A204.1 (cell line): ENCODE results near the gene PCDHA3.
"Not testable (repeated sequence)": the region's sequence is repeated elsewhere in the genome, so short reads cannot be mapped to it uniquely, and the experiment has no call there.

ENCODE experiments used
- FAIRE-seq: peaks from 2 replicates; lab custom pipeline; 2012; peaks lifted over from hg19 to GRCh38; lab: Jason Lieb, UNC

Gene PCDHA3

GRCh38 chr5:140800816-140801493 lies at the start of gene PCDHA3:
Gene PCDHA3 (plus strand): TSS chr5:140801057.
- no peak for FAIRE-seq

- FAIRE-seq = no peak
Observed at GRCh38 chr5:140753561-140753960, 47.3 kb upstream of the PCDHA3 start.

DNA sequence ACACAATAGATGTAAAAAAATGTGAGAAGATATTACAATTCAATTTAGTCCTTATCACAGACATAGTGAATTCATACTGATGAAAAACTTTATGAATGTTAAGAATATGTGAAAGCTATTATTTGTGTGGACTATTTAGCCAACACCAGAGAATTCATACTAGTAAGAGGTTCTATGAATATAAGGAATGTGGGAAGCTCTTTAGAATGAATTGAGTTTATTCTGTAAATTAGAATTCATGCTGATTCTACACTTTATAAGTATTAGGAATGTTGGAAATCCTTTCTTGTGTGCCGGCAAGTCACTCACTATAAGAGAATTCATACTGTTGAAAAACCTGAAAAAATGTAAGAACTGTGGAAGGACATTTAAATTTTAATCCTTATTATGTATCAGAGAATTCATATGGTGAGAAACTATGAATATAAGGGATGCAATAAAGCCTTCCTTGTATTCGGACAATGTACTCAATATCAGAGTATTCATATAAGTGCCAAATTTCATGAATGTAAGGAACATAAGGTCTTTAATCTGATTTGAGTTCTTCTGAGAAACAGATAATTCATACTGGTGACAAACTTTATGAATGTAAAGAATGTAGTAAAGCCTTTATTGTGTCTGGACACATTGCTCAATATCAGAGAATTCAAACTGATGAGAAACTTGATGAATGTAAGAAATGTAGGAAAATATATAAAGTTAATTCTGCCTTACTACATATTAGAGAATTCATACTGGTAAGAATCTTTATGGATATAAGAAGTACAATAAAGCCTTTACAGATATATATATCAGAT lies 36.5 kb upstream of the PCDHA3 start:
- peak; percentile 21 for FAIRE-seq

- FAIRE-seq = no peak
Observed at GRCh38 chr5:140767444-140767843, 33.4 kb upstream of the PCDHA3 start.

DNA sequence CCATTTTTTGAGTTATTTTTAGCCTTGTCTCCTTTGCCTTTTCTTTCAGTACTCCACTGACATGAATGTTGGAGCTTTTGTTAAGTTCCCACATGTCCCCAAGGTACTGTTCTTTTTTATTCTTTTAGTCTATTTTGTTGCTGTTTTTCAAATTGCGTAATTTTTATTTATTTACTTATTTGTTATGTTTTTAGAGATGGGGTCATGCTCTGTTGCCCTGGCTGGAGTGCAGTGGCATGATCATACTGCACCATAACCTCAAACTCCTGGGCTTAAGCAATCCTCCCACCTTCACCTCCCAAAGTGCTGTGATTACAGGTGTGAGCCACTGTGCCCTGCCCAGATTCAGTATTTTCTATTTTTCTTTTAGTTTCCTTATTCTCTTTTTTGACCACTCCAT lies 20.3 kb upstream of the PCDHA3 start:
- no peak for FAIRE-seq

- FAIRE-seq = no peak
Observed at GRCh38 chr5:140785905-140786686, 14.8 kb upstream of the PCDHA3 start, which contains the start of gene PCDHA1. Gene PCDHA1 (plus strand): TSS chr5:140786140.

DNA sequence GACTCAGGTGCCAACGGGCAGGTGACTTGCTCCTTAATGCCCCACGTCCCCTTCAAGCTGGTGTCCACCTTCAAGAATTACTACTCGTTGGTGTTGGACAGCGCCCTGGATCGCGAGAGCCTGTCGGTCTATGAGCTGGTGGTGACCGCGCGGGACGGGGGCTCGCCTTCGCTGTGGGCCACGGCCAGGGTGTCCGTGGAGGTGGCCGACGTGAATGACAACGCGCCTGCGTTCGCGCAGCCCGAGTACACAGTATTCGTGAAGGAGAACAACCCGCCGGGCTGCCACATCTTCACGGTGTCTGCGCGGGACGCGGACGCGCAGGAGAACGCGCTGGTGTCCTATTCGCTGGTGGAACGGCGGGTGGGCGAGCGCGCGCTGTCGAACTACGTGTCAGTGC lies 13.4 kb upstream of the PCDHA3 start:
- FAIRE-seq = not testable (repeated sequence)

GRCh38 chr5:140787849-140788504 lies 12.9 kb upstream of the PCDHA3 start:
- not testable (repeated sequence) for FAIRE-seq

- FAIRE-seq = no peak
Observed at GRCh38 chr5:140791089-140791488, 9.8 kb upstream of the PCDHA3 start.

- peak; percentile 93 for FAIRE-seq
Observed at GRCh38 chr5:140794595-140795258, 6.1 kb upstream of the PCDHA3 start, which contains the start of gene PCDHA2. Gene PCDHA2 (plus strand): TSS chr5:140794852.

- no peak for FAIRE-seq
Observed at GRCh38 chr5:140795259-140795641, 5.6 kb upstream of the PCDHA3 start.

DNA sequence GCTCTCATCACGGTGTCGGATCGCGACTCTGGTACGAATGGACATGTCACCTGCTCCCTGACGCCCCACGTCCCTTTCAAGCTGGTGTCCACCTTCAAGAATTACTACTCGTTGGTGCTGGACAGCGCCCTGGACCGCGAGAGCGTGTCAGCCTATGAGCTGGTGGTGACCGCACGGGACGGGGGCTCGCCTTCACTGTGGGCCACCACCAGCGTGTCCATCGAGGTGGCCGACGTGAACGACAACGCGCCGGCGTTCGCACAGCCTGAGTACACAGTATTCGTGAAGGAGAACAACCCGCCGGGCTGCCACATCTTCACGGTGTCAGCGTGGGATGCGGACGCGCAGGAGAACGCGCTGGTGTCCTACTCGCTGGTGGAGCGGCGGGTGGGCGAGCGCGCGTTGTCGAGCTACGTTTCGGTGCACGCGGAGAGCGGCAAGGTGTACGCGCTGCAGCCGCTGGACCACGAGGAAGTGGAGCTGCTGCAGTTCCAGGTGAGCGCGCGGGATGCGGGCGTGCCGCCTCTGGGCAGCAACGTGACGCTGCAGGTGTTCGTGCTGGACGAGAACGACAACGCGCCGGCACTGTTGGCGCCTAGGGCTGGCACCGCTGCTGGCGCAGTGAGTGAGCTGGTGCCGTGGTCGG lies 4.7 kb upstream of the PCDHA3 start:
- not testable (repeated sequence) for FAIRE-seq

DNA sequence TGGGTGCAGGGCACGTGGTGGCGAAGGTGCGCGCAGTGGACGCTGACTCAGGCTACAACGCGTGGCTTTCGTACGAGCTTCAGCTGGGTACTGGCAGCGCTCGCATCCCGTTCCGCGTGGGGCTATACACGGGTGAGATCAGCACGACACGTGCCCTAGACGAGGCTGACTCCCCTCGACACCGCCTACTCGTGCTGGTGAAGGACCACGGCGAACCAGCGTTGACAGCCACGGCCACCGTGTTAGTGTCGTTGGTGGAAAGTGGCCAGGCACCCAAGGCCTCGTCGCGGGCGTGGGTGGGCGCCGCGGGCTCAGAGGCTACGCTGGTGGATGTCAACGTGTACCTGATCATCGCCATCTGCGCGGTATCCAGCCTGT lies 4.2 kb upstream of the PCDHA3 start:
- FAIRE-seq = no peak

DNA sequence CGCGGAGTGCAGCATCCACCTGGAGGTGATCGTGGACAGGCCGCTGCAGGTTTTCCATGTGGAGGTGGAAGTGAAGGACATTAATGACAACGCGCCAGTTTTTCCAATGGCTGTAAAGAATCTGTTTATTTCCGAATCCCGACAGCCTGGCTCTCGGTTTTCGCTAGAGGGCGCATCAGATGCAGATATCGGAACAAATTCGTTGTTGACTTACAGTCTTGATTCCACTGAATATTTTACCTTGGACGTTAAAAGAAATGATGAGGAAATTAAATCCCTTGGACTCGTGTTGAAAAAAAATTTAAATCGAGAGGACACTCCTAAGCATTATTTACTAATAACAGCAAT lies 611 bp downstream of the PCDHA3 start:
- FAIRE-seq = no peak

DNA sequence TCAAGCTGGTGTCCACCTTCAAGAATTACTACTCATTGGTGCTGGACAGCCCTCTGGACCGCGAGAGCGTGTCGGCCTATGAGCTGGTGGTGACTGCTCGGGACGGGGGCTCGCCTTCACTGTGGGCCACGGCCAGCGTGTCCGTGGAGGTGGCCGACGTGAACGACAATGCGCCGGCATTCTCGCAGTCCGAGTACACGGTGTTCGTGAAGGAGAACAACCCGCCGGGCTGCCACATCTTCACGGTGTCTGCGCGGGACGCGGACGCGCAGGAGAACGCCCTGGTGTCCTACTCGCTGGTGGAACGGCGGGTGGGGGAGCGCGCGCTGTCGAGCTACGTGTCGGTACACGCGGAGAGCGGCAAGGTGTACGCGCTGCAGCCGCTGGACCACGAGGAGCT lies 1.5 kb downstream of the PCDHA3 start:
- FAIRE-seq = not testable (repeated sequence)

DNA sequence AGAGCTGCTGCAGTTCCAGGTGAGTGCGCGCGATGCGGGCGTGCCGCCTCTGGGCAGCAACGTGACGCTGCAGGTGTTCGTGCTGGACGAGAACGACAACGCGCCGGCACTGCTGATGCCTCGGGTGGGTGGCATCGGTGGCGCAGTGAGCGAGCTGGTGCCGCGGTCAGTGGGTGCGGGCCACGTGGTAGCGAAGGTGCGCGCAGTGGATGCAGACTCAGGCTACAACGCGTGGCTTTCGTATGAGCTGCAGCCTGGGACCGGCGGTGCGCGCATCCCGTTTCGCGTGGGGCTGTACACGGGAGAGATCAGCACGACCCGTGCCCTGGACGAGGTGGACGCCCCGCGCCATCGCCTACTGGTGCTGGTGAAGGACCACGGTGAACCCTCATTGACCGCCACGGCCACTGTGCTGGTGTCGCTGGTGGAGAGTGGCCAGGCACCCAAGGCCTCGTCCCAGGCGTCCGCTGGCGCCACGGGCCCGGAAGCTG lies 2.0 kb downstream of the PCDHA3 start:
- FAIRE-seq = no peak

DNA sequence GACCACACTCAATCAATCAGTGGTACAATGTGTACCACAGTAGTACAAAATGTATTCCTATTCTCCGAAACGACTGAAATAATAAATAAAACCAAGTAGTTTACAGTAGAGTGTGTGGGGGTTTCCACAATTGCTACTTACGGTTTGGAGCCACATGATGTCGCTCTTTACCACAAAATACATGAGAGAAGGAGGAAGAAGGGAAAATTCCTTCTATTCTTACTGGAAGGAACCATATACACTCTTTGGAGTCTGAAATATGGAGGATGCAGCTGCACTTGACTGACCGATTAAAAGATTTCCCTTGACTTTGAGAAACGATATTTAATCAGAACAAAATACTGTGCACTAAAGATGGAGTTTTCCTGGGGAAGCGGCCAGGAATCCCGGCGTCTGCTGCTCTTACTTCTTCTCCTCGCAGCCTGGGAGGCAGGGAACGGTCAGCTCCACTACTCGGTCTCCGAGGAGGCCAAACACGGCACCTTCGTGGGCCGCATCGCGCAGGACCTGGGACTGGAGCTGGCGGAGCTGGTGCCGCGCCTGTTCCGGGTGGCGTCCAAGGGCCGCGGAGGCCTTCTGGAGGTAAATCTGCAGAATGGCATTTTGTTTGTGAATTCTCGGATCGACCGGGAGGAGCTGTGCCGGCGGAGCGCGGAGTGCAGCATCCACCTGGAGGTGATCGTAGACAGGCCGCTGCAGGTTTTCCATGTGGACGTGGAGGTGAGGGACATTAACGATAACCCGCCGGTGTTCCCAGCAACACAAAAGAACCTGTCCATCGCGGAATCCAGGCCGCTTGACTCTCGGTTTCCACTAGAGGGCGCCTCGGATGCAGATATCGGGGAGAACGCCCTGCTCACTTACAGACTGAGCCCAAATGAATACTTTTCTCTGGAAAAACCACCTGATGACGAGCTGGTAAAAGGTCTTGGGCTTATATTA lies 6.2 kb downstream of the PCDHA3 start, which contains the start of gene PCDHA4:
PCDHA4 (plus strand) TSS at position 235 of the 942 bp plus-strand sequence.
- FAIRE-seq = peak; percentile 96

DNA sequence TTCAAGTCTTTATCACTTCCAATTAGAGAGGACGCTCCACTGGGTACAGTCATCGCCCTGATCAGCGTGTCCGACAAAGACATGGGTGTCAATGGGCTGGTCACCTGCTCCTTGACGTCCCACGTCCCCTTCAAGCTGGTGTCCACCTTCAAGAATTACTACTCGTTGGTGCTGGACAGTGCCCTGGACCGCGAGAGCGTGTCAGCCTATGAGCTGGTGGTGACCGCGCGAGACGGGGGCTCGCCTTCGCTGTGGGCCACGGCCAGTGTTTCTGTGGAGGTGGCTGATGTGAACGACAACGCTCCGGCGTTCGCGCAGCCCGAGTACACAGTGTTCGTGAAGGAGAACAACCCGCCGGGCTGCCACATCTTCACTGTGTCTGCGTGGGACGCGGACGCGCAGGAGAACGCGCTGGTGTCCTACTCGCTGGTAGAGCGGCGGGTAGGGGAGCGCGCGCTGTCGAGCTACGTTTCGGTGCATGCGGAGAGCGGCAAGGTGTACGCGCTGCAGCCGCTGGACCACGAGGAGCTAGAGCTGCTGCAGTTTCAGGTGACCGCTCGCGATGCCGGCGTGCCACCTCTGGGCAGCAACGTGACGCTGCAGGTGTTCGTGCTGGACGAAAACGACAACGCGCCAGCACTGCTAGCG lies 7.5 kb downstream of the PCDHA3 start:
- not testable (repeated sequence) for FAIRE-seq

DNA sequence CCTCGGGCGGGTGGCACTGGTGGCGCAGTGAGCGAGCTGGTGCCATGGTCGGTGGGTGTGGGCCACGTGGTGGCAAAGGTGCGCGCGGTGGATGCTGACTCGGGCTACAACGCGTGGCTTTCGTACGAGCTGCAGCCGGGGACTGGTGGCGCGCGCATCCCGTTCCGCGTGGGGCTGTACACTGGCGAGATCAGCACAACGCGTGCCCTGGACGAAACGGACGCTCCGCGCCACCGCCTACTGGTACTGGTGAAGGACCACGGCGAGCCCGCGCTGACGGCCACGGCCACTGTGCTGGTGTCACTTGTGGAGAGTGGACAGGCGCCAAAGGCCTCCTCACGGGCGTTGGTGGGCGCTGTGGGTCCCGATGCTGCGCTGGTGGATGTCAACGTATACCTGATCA lies 8.0 kb downstream of the PCDHA3 start:
- no peak for FAIRE-seq
